Measurements from ENCODE around the gene ATF4. TPM values are rescaled to one million over a fixed set of nuclear protein-coding genes. Genes with fewer than 3 reads are reported as not detected.

Gene ATF4
- total RNA-seq, 1 experiment from 2014 or later: 230 TPM

DNA sequence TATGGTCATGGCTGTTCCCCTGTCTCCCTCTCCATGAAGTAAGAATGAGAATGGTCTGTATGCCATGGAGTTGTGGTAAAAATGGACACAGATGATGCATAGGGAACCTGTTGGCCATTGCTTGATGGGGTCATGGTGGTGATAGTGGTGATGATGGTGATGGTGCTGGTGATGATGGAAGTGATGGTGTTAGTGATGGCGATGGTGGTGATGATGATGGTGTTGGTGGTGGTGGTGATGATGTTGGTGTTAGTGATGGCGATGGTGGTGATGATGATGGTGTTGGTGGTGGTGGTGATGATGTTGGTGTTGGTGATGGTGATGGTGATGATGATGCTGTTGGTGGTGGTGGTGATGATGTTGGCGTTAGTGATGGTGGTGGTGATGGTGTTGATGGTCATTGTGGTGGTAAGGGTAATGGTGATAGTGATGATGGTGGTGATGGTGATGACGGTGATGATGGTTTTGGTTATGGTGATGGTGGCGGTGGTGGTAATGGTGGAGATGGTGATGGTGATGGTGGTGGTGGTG is 45.1 kb downstream of the ATF4 start:
- Histone ChIP-seq H3K9ac (ENCODE audit: low read length) (no peak overlapping the region), H3K27me3 (ENCODE audit: low read length) (no peaks in the 10 kb centered on the region), H3F3A (ENCODE audit: low read length, unreplicated experiment) (no peaks in the 10 kb centered on the region), H3K9me3 (ENCODE audit: low read length) (no peaks in the 10 kb centered on the region), H3K79me2 (ENCODE audit: low read length) (no peaks in the 10 kb centered on the region), H3K27ac (ENCODE audit: low read length) (no peak overlapping the region), H4K20me1 (ENCODE audit: low read length) (no peaks in the 10 kb centered on the region), H3K4me1 (ENCODE audit: insufficient read depth, low read length) (no peaks in the 10 kb centered on the region), H2AFZ (ENCODE audit: low read length) (no peak overlapping the region), H3K4me2 (ENCODE audit: low read length) (no peak overlapping the region), H3K36me3 (ENCODE audit: low read depth, low read length) (no peaks in the 10 kb centered on the region), H3K4me3 (ENCODE audit: low read length) (no peak overlapping the region), H3K9me2 (replicated peaks; ENCODE audit: low read length) (no peaks in the 10 kb centered on the region)
- ChIA-PET POLR2A (ENCODE audit: unreplicated experiment) (no interaction called here), CTCF (no interaction called here)
- intact Hi-C loops (cut with micrococcal nuclease): no loop called here
- TF ChIP-seq EZH2phosphoT487 (IDR thresholded peaks at IDR 0.05; ENCODE audit: borderline replicate concordance, low read length) (no peak), EZH2 (IDR thresholded peaks at IDR 0.05; ENCODE audit: low read length, unreplicated experiment) (no peak), CTCF (conservative IDR thresholded peaks at IDR 0.05; ENCODE audit: low read depth, low read length) (no peak)
- no peak for ATAC-seq
- BruUV-seq (replicated peaks): no TSS peak
- DNase-seq: no peak

- POLR2A ChIA-PET (ENCODE audit: unreplicated experiment): no interaction called here
- BruUV-seq (replicated peaks): no TSS peak
These were observed 47.0 kb downstream of the ATF4 start for GRCh38 chr22:39567135-39567946.

More at GRCh38 chr22:39567135-39567946, 47.0 kb downstream of the ATF4 start:
- intact Hi-C loops (cut with micrococcal nuclease): no loop called here
- Histone ChIP-seq H3K36me3 (ENCODE audit: low read depth, low read length) (no peaks in the 10 kb centered on the region), H3K27ac (ENCODE audit: low read length) (no peak overlapping the region), H3K9me3 (ENCODE audit: low read length) (no peaks in the 10 kb centered on the region), H3F3A (ENCODE audit: low read length, unreplicated experiment) (no peaks in the 10 kb centered on the region), H4K20me1 (ENCODE audit: low read length) (no peaks in the 10 kb centered on the region), H3K79me2 (ENCODE audit: low read length) (no peaks in the 10 kb centered on the region), H3K9me2 (replicated peaks; ENCODE audit: low read length) (no peaks in the 10 kb centered on the region), H3K4me1 (ENCODE audit: insufficient read depth, low read length) (no peaks in the 10 kb centered on the region), H3K4me2 (ENCODE audit: low read length) (no peak overlapping the region), H2AFZ (ENCODE audit: low read length) (no peak overlapping the region), H3K9ac (ENCODE audit: low read length) (no peak overlapping the region), H3K27me3 (ENCODE audit: low read length) (no peaks in the 10 kb centered on the region), H3K4me3 (ENCODE audit: low read length) (no peak overlapping the region)
- DNase-seq (no peak), ATAC-seq (no peak)
- TF ChIP-seq EZH2 (IDR thresholded peaks at IDR 0.05; ENCODE audit: low read length, unreplicated experiment) (no peak), EZH2phosphoT487 (IDR thresholded peaks at IDR 0.05; ENCODE audit: borderline replicate concordance, low read length) (no peak), CTCF (conservative IDR thresholded peaks at IDR 0.05; ENCODE audit: low read depth, low read length) (no peak)
- CTCF ChIA-PET: no interaction called here
